ENCODE results near the gene HSD11B1. TPM values are rescaled to one million over a fixed set of nuclear protein-coding genes. Genes with fewer than 3 reads are reported as not detected.

HSD11B1 gene
- total and polyA plus RNA-seq, 2 donors (not counting 3 experiments of a cell fraction or from before 2014, with no cell fraction given), result not detected

- Histone ChIP-seq H3K4me3 (replicated peaks in 1 of 3; ENCODE audit: insufficient read depth in 1 of 3, low read depth in 1 of 3, low read length in 3 of 3) (no peak overlapping the region), H3K9me1 (replicated peaks; ENCODE audit: control insufficient read depth, extremely low read depth, insufficient read depth, low read length) (no peaks in the 10 kb centered on the region), H4K20me1 (replicated peaks; ENCODE audit: control insufficient read depth, extremely low read depth, insufficient read depth, low read length) (no peaks in the 10 kb centered on the region), H3K27ac (ENCODE audit: insufficient read depth, low read depth, low read length) (peak overlapping the region; percentile 80), H3K27me3 (ENCODE audit: control insufficient read depth in 2 of 2, insufficient read depth in 2 of 2, low read length in 2 of 2) (no peaks in the 10 kb centered on the region), H3K4me2 (ENCODE audit: insufficient read depth, low read length) (peak overlapping the region; percentile 65), H3K36me3 (ENCODE audit: control insufficient read depth in 2 of 2, extremely low read depth in 1 of 2, insufficient read depth in 2 of 2, low read length in 2 of 2) (no peaks in the 10 kb centered on the region), H3K4me1 (ENCODE audit: control insufficient read depth, extremely low read depth, insufficient read depth, low read length) (peaks cover 18% of the 10 kb centered on the region), H2AFZ (ENCODE audit: low read depth, low read length) (peak overlapping the region; percentile 76), H3K79me2 (ENCODE audit: control insufficient read depth, insufficient read depth, low read length) (no peaks in the 10 kb centered on the region), H3K9me3 (replicated peaks; ENCODE audit: control insufficient read depth, insufficient read depth, low read length) (no peaks in the 10 kb centered on the region), H3K9ac (replicated peaks; ENCODE audit: extremely low read depth, insufficient read depth, low read length) (peak overlapping the region; percentile 58)
- dilution Hi-C loops (cut with MboI; ENCODE audit: extremely low pct_ligation_motif_present, low sequenced_read_pairs), result no loop called here
- CTCF ChIA-PET, result interaction anchor here (1.2 to 4.5 kb wide), 8 partner anchors 9 to 200 kb away, joined by 3 to 33 read pairs (median 6); partner anchors contain the start of gene C1orf74
- TF ChIP-seq MYC (IDR thresholded peaks at IDR 0.05; ENCODE audit: low read depth, low read length) (no peak), FOS (IDR thresholded peaks at IDR 0.05; ENCODE audit: borderline replicate concordance, insufficient read depth, low read length) (peak; percentile 69), POLR2AphosphoS5 (IDR thresholded peaks at IDR 0.05; ENCODE audit: insufficient read depth, low read depth, low read length) (peak; percentile 77), GATA2 (IDR thresholded peaks at IDR 0.05; ENCODE audit: insufficient read depth, insufficient read length, low read depth, low read length) (peak; percentile 60)
- FAIRE-seq (peak; percentile 98), DNase-seq (ENCODE audit: low read depth, low spot score) (peak; percentile 94)
- POLR2A ChIA-PET, result interaction anchor here (1.0 kb wide), 1 partner anchor 15 kb away, joined by 4 read pairs; the partner anchor contains the start of gene C1orf74
- intact Hi-C loops (cut with micrococcal nuclease), result loop anchor here (1.0 to 2.0 kb wide), 8 partner anchors 15 to 115 kb away; partner anchors contain the start of genes C1orf74 and UTP25
- BruUV-seq (replicated peaks), result no TSS peak
Observed at GRCh38 chr1:209769171-209769904, 64.7 kb downstream of the HSD11B1 start.

- ChIA-PET CTCF (interaction anchor here (1.2 to 4.5 kb wide), 8 partner anchors 9 to 201 kb away, joined by 3 to 33 read pairs (median 6); partner anchors contain the start of gene C1orf74), POLR2A (interaction anchor here (1.0 kb wide), 1 partner anchor 14 kb away, joined by 4 read pairs; the partner anchor contains the start of gene C1orf74)
- Histone ChIP-seq H3K27ac (ENCODE audit: insufficient read depth, low read depth, low read length) (peak overlapping the region; percentile 80), H3K9me1 (replicated peaks; ENCODE audit: control insufficient read depth, extremely low read depth, insufficient read depth, low read length) (no peaks in the 10 kb centered on the region), H2AFZ (ENCODE audit: low read depth, low read length) (peak overlapping the region; percentile 76), H3K4me3 (replicated peaks in 1 of 3; ENCODE audit: insufficient read depth in 1 of 3, low read depth in 1 of 3, low read length in 3 of 3) (no peak overlapping the region), H3K36me3 (ENCODE audit: control insufficient read depth in 2 of 2, extremely low read depth in 1 of 2, insufficient read depth in 2 of 2, low read length in 2 of 2) (no peaks in the 10 kb centered on the region), H3K9me3 (replicated peaks; ENCODE audit: control insufficient read depth, insufficient read depth, low read length) (no peaks in the 10 kb centered on the region), H3K79me2 (ENCODE audit: control insufficient read depth, insufficient read depth, low read length) (no peaks in the 10 kb centered on the region), H3K9ac (replicated peaks; ENCODE audit: extremely low read depth, insufficient read depth, low read length) (peak overlapping the region; percentile 58), H4K20me1 (replicated peaks; ENCODE audit: control insufficient read depth, extremely low read depth, insufficient read depth, low read length) (no peaks in the 10 kb centered on the region), H3K4me2 (ENCODE audit: insufficient read depth, low read length) (peak overlapping the region; percentile 65), H3K4me1 (ENCODE audit: control insufficient read depth, extremely low read depth, insufficient read depth, low read length) (peaks cover 18% of the 10 kb centered on the region), H3K27me3 (ENCODE audit: control insufficient read depth in 2 of 2, insufficient read depth in 2 of 2, low read length in 2 of 2) (no peaks in the 10 kb centered on the region)
- FAIRE-seq (no peak), DNase-seq (ENCODE audit: low read depth, low spot score) (peak; percentile 37)
- TF ChIP-seq FOS (IDR thresholded peaks at IDR 0.05; ENCODE audit: borderline replicate concordance, insufficient read depth, low read length), result no peak
- no peak for TF ChIP-seq POLR2AphosphoS5 (IDR thresholded peaks at IDR 0.05; ENCODE audit: insufficient read depth, low read depth, low read length)
- no peak for TF ChIP-seq JUN (IDR thresholded peaks at IDR 0.05; ENCODE audit: borderline replicate concordance, insufficient read depth, insufficient read length, low read depth)
- no peak for TF ChIP-seq EZH2 (IDR thresholded peaks at IDR 0.05; ENCODE audit: borderline replicate concordance, low read depth, low read length, severe bottlenecking)
- no peak for TF ChIP-seq MYC (IDR thresholded peaks at IDR 0.05; ENCODE audit: low read depth, low read length)
- TF ChIP-seq, protein P1, sequence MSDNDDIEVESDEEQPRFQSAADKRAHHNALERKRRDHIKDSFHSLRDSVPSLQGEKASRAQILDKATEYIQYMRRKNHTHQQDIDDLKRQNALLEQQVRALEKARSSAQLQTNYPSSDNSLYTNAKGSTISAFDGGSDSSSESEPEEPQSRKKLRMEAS (IDR thresholded peaks at IDR 0.05; ENCODE audit: insufficient read depth, insufficient read length), result no peak
- no peak for TF ChIP-seq CTCF (IDR thresholded peaks at IDR 0.05; ENCODE audit: extremely low read depth in 1 of 2, insufficient read depth in 1 of 2, low read depth in 1 of 2, low read length in 2 of 2)
- no peak for TF ChIP-seq GATA2 (IDR thresholded peaks at IDR 0.05; ENCODE audit: insufficient read depth, insufficient read length, low read depth, low read length)
- no peak for TF ChIP-seq POLR2A (IDR thresholded peaks at IDR 0.05; ENCODE audit: low read depth, low read length)
- intact Hi-C loops (cut with micrococcal nuclease) (loop anchor here (1.0 to 2.0 kb wide), 8 partner anchors 14 to 114 kb away; partner anchors contain the start of genes C1orf74 and UTP25), dilution Hi-C loops (cut with MboI; ENCODE audit: extremely low pct_ligation_motif_present, low sequenced_read_pairs) (no loop called here)
- no TSS peak for BruUV-seq (replicated peaks)
Observed at GRCh38 chr1:209769971-209770370, 65.3 kb downstream of the HSD11B1 start.

Measured in endothelial cell of umbilical vein (primary cell).